GM10847 (cell line): Measurements from ENCODE around the gene ITPR3.

Source experiments
- POLR2A ChIP-seq: IDR thresholded peaks from 2 replicates; pipeline ENCODE4 v1.6.1; 2011; ENCODE audit not compliant: insufficient read length; ENCODE audit errors: extremely low read depth

Gene ITPR3

DNA sequence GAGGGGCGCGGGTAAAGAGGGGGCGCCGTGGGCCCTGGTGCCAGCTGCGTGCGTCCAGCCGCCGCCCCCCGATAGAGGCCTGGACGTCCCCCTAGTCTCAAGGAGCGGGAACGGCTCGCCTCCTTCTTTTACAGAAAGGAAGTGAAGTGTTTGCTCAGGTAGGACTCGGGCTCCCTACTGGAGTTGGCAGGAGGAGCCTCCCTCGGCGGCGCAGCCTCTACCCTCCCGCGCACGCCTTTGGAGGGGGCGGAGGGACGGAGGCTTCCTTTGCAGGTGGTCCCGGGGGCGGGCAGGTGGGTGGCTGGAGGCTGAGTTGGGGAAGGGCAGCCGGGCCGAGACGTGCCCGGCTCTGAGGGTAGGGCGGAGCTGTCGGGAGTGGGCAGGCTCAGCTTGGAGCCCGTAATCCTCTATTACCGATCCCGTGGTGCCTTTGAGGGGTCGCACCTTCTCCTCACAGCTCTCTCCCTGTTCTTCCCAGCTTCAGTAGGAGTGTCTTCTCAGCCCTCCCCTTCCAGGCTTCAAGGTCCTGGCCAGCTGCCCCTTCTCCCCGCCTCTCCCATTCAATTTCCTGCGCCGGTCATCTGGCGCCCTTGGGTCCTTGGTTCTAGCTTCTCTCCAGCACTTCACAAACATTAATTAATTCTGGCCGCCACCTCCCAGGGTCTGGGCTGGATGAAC lies 728 bp downstream of the ITPR3 start:
- TF ChIP-seq POLR2A = no peak

DNA sequence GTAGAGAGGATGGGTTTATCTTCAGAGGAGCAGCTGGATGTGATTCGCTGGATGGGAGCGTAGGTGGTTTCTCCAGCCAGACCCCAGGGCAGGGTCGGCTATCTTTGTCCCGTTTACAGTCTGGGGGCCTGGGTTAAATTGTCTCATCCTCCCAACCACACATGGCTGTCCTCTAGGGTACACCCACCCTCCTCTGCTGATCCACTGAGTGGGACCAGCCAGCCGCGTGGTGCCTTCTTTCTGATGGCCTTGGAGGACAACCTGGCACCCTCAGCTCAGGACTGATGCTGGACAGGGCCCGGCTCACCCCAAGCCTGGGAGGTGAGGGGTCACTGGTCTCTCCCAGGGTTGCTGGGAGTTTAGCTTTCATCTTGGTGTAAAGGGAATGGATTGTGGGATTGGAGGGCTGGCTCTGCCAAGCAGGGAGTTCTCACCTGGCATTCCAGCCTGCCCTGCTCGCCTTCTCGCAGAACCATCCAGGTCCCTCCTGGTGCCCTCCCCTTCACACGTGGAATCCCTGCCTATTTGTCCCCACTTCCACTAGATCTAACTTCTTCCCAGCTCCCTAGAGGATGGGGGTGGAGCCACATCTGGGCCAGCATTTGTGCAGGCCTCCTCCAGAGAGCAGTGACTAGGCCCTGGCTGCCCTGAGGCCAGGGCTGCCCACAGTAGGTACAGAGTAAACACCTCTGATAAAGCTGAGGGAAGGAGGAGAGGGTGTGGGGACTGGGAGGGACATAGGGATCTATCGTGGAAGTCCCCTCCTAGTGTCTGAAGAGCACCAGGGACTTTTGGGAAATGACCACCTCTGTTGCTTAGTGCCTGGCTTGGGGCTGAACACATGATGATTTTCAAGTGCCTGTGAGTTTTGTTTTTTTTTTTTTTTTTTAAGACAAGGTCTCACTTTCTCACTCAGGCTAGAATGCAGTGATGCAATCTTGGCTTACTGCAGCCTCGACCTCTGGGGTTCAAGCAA lies 1.6 kb downstream of the ITPR3 start:
- TF ChIP-seq POLR2A = no peak

DNA sequence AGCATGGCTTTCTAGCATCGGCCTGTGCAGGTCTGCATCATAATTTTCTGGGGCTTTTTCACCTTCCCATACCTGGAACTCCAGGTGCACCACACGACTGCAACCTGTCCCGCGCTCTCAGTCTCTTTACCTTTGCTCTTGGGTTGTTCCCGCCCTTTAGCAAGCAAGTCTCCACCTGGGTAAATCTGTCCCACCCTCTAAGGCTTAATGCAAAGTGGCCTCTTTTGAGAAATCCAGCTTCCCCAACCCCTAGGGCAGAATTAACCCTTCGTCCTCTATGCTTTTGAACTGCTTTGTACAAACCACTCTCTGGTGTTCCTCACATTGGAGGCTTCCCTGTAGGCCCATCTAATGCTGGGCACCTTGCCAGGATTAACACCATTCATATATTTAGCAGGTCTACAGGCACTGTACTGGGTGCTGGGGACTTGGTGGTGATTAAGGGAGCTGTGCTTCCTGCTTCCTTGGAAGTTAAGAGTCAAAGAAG lies 2.8 kb downstream of the ITPR3 start:
- TF ChIP-seq POLR2A = no peak

DNA sequence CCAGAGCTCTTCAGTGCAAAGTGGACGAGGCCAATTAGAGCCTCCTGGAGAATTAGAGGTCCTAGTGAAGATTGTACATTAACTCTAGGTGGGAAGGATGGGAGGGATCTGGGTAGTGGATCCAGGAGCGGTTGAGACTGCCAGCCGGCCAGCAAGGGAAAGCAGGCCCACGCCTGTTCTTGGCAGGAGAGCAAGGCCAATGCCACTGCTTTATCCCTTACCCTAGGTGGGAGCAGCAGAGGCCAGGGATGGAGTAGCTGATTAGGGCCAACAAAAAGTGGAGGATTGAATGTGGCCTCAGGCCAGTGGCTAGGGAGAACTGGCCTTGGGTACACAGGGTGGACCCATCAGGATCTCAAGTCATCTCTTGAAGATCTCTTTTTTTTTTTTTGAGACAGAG lies 3.7 kb downstream of the ITPR3 start:
- TF ChIP-seq POLR2A = no peak

DNA sequence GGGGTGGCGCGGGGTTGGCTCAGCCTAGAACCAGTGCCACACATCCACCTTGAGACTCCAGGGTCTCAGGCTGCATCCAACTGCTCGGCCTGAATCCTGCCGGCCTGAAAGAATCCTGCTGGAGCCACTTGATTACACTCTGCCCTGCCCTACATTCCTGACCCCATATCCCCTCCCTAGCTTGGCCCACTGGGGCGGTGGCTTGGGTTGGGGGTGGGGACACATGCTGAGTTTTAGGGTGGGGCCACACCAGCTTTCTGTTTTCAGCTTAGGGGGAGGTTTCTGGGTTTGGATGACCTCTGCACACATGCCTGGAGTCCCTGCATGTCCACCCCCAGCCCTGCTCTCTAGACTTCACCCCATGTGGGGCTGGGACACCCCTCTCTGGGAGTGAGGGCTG lies 6.8 kb downstream of the ITPR3 start:
- no peak for TF ChIP-seq POLR2A

DNA sequence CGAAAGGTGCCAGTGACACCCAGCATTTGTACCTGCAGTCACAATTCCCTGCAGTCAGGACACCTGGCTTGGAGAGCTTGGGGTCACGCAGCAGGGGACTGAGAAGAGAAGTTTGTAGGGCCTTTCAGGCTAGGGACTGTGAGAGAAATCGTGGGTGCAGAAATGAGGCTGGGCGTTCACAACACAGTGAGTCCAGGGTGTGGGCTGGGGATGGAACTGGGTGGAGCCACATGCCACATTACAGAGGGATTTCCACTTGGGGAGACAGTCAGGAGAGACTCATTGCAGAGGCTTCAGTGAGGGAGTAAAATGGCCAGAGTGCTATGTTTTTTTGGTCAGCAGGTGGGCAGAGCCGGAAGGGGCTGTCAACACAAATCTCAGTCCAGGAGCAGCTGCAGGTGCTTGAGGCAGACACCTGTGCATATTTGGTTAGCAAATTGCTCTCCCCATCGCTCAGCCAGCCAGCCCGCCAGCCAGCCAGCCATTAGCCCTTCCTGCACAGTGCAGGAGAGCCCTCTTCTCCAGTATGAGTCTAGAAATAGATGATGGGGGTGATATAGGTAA lies 7.4 kb downstream of the ITPR3 start:
- no peak for TF ChIP-seq POLR2A

DNA sequence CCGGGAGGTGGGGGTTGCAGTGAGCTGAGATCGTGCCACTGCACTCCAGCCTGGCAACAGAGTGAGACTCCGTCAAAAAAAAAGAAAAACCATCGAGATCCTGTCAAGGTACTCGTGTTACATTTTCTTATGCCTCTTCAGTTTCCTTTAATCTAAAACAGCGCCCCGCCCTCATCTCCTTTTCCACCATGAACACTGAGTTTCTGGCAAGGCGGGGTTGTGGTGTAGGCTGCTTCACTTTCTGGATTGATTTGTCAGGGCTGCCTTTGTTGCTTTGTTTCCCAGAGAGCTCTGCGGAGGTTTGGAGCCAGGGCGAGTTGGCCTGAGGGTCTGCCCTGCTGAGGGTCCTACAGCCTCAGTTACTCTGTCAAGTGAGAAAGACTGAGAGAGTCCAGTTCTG lies 8.9 kb downstream of the ITPR3 start:
- no peak for TF ChIP-seq POLR2A

DNA sequence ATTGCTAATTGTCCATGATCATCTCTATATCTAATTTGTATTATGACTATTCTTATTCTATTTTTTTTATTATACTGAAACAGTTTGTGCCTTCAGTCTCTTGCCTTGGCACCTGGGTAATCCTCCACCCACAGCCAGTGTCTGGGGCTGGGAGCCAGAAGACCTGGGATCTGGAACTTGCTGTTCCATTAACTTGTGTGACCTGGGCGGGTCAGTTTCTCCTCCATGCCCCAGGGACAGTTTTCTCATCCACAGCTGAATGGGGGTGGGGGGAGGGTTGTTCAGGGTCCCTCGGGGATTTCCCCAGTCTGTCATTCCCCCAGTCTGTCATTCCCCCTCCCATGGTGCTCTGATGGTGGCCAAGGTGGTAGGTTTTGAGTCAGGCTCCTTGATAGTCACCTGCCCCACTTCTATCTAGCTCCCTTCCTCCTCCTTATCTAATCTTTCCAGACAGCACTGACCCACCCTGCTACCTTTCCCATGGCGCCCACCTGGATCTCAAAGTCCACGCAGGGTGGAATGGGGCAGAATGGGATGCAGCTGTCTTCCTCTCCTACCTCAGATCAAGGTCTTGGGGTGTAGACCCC lies 10.9 kb downstream of the ITPR3 start:
- no peak for TF ChIP-seq POLR2A

DNA sequence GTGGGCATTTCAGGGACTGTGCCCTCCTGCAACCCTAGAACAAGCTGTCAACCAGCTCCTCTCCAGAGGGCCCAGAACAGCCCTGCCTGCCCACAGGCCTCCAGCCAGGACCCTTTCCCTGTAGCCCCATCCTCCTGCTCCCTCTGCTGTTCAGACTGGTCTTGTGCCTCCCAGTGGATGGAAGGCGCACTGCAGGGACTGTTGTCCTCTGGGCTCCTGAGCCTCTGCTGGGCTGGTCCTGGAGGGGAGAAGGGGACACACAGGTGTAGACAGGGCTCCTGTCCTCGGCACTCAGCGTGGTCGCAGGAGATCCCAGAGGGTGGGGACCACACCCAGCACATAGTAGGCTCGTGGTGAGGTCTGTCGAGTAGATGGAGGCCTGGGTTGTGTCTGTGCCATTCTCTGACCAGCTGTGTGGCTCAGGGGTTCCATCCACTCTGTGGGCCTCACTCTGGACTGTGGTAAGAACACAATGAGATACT lies 11.5 kb downstream of the ITPR3 start:
- TF ChIP-seq POLR2A = no peak

DNA sequence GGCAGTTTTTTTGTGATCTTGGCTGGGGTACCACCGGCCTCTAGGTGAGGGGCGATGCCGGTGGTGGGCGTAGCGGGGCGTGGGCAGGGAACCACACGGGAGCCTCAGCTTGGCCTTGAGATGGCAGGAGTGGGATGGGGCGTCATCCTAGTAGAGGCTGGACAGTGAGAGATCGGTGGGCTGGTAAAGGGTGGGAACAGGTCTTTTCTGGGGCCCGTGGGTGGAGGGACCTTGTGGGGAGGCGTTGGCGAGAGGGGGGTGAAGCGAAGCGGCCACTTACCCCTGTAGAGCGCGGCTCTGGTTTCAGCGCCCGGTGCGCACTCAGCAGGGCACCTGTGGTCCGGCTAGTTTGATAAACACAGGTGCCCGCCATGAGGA lies 12.0 kb downstream of the ITPR3 start:
- TF ChIP-seq POLR2A = no peak

DNA sequence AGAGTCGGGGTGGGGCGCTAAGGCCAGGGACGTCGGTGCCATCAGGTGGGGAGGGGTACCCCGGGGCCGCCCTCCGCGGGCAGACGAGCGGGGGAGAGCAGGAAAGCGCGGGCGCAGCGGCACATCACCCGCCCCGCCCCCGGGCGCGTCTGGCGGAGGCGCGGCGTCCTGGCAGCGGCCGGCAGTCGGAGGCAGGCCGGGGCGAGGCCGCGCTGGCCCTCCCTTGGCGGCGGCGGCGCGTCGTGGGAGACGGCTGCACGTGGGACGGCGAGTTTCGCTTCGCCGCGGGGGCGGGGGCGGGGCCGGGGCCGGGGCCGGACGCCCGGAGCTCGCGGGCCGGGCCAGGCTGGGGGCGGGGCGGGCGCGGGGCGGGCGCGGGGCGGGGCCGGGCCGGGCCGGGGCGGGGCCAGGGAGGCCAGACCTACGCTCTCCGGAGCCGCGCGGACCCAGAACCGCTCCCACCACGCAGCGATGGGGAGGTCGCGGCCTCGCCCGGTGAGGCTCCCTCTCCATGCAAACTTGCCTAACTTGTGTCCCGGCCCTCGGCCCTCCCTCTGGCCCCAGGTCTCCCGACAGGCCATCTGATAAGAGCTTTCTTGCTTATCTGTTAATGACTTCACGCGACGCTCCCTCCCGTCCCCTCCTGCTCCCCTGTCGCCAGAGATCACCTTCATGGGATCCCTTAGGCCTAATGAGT lies 12.5 kb downstream of the ITPR3 start:
- TF ChIP-seq POLR2A = no peak

DNA sequence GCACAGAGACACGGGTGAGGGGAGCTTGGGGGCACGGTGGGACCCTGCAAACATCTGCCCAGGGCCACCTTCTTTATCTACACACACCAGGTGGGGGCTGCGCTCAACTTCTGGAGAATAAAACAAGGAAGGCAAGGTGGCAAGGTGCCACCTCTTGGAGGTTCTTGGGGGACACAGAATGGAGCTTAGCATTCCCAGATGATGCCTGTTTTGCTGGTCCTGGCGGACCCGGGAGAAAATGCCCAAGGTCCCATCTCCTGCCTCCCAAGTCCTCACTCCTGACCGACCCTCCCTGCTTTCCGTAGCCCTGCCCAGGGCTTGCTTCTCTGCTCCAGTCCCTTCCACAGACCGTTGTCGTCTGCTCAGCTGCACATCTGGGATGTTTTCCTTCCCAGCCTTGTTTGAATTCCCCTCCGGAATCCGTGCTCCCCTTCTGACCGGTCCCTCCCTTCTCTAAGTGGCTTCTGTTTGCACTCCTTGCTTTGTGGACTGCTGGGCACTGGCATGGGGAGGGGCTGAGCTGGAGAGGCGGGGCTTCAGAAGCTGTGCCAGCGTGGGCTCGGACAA lies 13.1 kb downstream of the ITPR3 start:
- no peak for TF ChIP-seq POLR2A

DNA sequence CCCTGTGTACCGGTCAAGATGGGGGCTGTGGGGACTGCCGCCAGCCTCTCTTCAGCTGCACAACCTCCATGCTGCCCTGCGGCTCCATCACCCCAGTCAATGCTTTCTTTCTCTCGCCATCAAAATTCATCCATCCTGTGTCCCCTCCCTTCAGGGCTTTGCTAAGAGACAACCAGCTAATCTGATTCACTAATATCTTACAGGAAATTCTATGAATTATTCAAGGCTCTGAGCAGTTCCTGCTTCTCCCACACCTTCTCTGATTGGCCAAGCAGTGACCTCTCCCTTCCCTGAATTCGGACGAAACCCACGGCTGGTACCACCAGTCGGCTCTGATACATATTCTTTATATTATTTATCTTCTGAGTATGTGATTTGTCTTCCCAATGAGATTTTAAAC lies 13.8 kb downstream of the ITPR3 start:
- TF ChIP-seq POLR2A = no peak

DNA sequence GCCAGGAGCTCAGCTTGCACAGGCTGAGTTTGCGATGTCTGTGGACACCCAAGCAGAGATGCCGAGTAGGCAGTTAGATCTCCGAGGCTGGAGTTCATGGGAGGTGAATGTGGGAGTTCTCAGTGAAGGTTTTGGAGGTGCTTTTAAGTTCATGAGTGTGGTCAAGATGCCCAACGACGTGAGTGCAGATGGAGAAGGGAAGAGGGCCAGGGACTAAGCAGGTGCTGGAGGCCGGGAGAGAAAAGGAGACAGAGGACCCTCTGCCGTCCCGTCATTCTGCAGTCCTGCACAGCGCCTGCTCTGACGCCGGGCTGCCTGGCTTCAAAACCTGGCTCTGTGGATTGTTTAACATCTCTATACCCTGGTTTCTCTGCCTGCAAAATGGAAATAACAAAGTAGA lies 15.5 kb downstream of the ITPR3 start:
- TF ChIP-seq POLR2A = no peak
